T-helper 2 cell (primary cell): ENCODE data around the gene LRRC23.
A peak's percentile ranks its signal among the peaks of the same experiment; 100 is the strongest.

Experiments
- DNase-seq, 5 experiments: peaks; one replicate each; pipeline versions ENCODE4 v3.0.0 to v3.0.0-alpha.2; 2012 to 2022

LRRC23 gene

DNA sequence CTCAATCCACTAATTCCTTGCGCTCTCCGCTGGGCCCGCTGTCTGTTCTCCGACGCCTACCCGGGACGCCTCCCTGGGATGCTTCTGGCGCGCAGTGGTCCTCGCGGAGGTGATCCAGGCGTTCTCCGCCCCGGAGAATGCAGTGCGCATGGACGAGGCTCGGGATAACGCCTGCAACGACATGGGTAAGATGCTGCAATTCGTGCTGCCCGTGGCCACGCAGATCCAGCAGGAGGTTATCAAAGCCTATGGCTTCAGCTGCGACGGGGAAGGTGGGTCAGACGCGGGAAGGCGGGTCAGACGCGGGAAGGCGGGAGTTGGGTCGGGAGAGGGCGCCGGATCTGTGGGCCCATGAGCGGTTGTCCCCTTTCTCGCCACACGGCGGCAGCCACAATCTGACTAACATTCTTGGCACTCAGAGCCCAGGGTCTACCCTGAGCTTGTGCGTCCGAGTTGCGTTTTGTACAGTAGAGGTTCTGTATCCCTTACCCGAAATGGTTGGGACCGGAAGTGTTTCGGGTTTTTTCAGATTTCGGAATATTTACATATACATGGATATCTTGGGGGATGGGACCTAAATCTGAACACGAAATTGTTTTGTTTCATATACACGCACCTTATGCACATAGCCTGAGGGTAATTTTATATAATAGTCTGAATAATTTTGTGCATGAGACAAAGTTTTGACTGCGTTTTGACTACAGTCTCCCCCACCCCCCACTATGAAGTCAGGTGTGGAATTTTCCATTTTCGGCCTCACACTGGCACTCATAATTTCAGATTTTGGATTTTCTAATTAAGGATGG lies 40.0 kb downstream of the LRRC23 start:
- peak; percentile 61 to 94 (median 77) for DNase-seq

DNA sequence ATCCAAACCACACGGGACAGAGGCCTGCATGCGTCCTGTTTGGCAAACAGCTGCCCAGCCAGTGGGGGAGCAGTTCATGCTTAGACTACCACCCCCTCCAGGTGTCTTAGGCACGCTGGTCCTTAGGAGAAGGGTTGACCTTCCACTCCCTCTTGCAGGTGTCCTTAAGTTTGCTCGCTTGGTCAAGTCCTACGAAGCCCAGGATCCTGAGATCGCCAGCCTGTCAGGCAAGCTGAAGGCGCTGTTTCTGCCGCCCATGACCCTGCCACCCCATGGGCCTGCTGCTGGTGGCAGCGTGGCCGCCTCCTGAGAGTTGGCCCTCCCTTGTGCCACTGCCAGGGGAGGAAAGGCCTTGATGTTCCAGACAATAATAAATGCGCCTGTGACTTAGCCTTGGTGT lies 41.0 kb downstream of the LRRC23 start:
- DNase-seq = no peak

DNA sequence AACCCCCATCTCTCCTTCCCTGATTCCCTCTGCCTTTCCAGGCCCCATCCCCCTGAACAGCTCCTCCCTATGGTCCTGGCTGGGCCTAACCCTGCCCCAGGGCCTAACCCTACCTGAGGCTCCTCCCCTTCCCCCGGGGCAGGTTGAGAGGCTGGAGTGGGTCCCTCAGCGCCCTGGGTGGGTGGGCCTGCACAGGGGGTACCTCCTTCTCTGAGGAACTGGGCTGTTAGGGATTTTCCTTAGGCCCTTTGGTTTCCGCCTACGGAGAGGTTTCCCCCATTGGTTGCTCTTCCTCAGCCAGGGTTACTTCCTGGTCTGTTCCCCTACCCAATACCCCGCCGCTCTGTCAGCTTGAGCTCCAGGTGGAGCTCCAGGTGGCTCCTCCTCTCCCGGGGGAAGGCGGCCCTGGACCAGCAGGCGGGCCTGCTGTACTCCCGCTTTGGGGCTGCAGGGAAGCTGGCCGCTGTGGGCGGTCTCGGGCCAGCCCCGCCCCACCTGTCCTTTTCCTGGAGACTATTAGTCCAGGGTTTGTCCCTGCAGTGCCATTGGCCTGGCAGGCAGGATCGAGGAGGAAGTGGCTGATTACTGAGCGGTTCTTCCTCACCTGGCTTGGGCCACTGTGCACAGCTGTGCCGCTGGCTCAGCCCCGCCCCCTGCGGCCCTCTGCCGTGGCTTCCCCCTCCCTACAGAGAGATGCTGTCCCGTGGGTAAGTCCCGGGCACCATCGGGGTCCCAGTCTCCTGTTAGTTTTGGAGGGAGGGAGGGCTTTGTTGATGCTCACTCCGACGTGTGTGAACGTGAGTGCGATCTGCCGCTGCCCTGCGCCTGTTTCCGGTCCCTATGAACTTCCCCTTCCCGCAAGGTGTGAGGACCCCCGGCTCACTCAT lies 41.7 kb downstream of the LRRC23 start:
- DNase-seq = peak; percentile 32 to 69 (median 57)

DNA sequence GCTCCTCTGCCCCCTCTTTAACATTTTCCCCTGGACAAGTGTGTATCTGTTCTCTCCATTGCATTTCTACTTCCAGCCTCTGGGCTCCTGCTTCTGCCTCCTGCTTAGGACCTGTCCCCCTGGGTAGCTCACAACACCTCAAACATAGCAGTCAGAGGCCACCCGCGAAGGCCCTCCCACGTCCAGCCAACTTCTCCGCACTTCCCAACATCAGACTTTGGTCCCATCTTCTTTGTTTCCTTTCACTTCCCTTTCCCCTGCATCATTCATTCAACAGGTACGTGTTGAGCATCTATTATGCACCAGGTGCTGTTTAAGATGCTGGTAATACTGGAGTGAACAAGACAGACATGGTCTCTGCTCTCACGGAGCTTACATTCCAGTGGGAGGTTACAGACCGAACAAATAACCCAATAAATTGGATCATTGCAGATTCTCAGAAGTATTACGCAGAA lies 42.3 kb downstream of the LRRC23 start:
- no peak for DNase-seq

DNA sequence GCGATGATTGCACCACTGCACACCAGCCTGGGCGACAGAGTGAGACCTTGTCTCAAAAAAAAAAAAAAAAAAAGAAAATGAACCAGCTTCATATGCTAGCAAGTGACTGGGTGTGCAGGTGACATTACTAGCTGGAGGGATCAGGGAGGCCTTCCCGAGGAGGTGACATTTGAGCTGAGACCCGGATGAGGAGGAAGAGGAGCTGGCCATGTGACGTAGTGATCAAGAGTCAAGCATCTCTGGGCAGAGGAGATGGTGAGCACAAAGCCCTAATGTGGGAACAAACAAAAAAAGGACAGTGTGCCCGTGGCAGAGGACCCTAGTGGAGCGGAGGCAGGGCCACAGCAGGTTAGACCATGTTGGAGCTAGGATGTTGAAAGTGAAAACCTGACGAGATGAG lies 43.0 kb downstream of the LRRC23 start:
- no peak for DNase-seq

DNA sequence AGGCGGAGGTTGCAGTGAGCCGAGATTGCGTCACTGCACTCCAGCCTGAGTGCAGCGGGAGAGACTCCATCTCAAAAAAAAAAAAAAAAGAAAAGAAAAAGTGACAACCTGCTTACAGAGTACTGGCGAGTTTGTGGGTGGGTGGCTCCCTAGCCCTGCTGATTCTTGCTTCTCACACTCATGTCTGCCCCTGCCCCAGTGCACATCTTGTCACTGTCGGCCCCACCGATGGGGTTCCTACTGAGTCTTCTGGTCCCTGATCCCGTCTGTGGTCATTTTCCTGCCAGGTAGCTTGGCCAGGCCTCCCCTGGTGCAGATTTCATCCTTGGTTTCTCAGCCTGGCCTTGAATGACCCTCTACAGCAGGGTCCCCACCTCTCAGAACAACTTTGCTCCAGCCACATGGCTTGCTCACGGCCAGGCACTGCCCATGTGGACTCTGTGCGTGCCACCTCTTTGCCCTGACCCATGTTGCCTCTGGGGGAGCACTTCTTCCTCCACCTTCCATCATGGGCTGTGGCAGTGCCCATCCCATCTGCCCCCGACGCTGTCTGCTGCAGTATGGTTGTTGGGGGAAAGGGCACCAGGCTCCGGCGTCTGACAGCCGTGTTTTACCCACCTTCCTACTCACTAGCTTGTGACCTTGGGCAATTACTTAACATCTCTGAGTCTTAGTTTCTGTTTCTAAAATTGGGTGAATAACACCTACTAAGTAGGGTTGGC lies 44.4 kb downstream of the LRRC23 start:
- peak in 1 of 5 experiments; percentile 70 for DNase-seq

DNA sequence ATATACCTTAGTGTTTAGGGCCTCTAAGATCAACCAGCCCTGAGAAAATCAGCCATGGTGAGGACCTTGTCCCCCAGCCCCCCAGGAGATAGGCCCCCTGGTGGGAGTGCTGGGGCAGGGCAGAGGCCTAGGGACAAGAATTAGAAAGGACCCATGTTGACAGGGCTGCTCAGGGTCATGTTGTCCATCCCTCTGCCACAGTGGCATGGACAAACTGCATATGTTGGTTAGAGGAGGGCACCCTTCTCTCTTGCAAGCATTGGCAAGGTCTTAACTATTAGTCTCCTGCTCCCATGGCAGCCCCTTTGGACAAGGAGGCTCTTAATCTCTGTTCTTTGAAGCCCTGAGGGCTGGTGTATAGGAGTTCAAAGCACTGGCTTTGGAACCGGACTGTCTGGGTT lies 45.8 kb downstream of the LRRC23 start:
- DNase-seq = peak in 1 of 5 experiments; percentile 70

DNA sequence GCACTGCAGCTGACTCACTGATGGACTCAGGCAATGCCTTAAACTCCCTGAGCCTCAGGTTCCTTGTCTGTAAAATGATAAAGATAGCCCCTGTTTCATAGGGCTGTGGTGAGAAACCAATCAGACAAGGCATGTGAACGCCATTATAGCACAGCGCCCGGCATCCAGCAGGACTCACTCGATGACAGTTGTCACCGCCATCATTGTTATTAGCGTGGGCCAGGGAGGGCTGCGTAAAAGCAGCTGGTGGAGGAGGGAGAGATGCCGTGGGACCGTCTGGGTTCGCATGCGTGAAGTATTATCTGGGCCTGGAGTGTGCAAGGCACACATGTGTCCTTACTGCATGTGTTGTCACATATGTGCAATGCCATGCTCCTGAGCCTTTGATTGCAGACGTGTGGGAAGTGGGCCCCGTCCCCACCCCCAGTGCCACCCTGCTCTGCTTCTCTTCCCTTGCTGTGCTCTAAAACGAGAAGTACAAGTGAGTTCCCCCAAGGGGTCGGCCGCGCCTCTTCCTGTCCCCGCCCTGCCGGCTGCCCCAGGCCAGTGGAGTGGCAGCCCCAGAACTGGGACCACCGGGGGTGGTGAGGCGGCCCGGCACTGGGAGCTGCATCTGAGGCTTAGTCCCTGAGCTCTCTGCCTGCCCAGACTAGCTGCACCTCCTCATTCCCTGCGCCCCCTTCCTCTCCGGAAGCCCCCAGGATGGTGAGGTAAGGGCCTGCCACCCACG lies 46.4 kb downstream of the LRRC23 start, which contains the start of gene PTPN6:
Gene PTPN6, plus strand, starts transcription at position 546 of the 730 bp plus-strand sequence. Its CDS starts 157 bp downstream, at position 703.
- peak in 2 of 5 experiments; percentile 35 to 80 for DNase-seq

DNA sequence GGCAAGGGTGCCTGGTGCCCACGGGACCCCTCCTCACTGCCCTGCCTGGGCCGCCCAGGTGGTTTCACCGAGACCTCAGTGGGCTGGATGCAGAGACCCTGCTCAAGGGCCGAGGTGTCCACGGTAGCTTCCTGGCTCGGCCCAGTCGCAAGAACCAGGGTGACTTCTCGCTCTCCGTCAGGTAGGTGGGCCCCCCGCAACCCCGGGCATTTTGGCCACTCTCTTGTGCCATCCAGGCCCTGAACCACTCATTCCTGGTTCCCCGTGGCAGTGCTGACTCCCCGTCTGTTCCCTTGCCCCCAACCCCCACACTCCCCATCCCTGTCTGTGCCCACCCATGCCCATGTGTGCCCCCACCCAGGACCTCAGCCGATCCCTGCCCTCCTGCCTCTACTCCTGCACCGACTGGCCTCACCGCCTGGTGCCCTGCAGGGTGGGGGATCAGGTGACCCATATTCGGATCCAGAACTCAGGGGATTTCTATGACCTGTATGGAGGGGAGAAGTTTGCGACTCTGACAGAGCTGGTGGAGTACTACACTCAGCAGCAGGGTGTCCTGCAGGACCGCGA lies 47.0 kb downstream of the LRRC23 start:
- peak in 1 of 5 experiments; percentile 53 for DNase-seq

DNA sequence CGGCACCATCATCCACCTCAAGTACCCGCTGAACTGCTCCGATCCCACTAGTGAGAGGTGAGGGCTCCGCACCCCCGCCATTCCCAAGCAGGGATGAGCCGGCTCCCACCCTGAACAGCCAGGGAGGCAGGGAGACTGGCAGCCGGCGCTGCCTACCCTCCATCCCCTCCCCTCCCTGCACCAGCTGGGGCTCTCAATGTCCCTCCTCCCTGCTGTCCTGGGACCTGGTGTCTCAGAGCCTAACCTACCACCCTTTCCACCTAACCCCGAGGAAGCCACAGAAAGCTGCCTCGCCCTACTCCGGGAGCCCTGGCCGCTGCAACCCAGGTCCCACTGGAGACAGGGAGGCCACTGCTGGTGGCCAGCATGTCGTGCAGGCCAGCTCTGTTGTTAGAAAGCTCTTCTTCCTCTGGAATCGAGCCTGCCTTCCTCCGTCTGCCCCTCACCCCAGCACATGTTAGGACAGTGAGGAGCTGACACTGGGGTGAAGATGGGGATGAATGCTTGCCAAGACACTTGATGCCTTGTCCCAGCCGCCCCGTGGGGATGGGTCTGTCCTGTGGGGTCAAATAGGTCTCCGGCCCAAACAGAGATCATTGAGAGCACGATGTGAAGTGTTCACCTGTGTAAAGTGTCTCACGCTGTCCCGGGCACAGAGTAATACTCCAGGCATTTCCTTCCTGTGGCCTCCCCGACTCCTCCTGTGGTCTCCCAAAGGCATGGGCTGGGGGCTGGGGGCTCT lies 47.7 kb downstream of the LRRC23 start:
- DNase-seq = peak in 1 of 5 experiments; percentile 45

DNA sequence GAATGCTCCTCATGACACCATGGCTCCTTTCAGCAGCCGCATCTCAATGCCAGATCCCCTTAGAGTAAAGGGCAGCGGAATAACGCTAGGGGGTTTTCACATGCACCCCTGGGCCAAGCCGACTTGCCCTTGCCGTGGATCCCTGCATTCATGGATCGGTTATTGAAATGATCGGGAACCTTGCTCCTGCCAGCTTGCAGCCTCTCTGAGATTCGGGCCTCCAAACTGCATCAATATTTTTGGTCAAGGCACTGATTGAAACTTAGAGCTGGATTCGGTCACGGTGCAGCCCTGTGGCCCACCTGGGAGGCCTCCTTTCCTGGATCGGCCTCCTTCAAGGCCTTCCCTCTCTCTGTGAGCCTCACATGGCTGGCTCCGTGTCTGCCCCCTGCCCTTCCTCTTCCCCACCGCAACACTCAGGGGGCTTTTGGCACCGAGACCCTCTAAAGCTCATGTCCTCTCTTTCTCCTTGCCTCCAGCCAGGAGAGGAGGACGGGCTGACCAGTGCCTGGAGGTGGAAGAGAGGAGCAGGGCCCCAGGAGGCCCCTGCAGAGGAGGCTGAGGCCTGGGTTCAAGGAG lies 48.3 kb downstream of the LRRC23 start:
- no peak for DNase-seq

DNA sequence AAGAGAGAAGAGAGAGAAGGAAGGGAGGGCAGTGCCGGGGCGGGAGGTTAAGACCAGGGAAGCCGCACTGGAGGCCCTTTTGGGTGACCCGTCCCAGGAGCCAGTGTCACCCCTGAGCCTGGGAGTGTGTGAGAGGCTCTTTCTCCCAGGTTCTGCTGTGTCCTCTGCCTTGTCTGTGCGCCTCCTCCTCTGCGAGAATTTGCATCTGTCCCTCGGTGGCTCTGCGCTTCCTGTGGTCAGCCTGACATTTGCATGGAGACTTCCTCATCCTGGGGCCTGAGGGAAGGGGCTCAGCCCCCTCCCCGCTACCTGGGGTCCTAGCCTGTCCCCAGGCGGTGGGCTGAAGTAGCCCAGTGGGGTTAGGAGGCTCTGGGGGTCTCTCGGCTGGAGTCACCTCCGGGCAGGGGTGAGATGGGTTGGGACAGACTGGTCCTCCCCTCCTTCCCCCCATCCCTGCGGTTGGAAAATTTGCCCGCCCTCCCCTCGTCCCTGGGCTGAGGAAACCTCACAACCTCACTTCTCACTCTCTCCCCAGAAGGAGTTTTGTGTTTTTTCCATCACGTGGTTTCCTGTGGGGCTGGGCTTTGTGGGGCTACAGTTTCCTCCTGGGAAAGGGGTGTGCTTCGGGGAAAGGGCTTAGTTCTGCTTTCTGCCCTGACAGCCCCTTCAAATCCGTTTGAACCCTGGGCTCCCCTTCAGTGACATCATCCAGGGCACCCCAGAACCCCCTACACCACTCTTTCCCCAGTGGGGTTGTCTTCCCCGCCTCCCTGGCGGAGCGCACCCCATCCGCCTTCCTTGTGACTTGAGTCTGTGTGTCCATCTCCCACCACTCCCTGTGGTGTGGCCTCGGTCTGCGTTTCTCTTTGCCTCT lies 49.1 kb downstream of the LRRC23 start:
- peak in 4 of 5 experiments; percentile 67 to 81 (median 74) for DNase-seq

DNA sequence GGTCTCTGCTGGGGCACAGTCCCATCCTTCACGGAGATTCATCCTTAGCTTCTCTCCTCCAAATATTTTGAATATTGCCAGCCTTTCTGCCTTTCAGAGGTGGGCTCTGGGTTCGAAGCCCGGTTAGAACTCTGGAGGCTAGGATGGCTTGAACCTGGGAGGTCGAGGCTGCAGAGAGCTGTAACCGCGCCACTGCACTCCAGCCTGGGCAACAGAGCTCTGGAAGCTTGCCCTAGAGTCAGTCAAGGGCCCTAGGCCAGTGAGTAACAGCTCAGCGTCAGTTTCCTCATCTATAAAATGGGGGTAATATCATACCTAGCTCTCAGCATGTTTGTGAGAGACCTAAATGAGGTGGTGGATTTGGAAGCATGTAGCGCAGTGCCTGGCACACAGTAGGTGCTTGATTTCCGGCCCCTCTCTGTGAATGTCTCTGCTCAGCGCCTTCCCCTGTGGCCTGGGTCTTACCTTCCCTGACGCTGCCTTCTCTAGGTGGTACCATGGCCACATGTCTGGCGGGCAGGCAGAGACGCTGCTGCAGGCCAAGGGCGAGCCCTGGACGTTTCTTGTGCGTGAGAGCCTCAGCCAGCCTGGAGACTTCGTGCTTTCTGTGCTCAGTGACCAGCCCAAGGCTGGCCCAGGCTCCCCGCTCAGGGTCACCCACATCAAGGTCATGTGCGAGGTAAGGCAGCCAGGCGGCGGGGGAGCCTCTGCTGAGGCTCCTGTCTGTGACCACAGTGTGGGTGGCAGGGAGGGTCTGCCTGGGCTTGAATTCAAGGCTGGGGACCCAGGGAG lies 49.9 kb downstream of the LRRC23 start:
- DNase-seq = peak in 1 of 5 experiments; percentile 38

DNA sequence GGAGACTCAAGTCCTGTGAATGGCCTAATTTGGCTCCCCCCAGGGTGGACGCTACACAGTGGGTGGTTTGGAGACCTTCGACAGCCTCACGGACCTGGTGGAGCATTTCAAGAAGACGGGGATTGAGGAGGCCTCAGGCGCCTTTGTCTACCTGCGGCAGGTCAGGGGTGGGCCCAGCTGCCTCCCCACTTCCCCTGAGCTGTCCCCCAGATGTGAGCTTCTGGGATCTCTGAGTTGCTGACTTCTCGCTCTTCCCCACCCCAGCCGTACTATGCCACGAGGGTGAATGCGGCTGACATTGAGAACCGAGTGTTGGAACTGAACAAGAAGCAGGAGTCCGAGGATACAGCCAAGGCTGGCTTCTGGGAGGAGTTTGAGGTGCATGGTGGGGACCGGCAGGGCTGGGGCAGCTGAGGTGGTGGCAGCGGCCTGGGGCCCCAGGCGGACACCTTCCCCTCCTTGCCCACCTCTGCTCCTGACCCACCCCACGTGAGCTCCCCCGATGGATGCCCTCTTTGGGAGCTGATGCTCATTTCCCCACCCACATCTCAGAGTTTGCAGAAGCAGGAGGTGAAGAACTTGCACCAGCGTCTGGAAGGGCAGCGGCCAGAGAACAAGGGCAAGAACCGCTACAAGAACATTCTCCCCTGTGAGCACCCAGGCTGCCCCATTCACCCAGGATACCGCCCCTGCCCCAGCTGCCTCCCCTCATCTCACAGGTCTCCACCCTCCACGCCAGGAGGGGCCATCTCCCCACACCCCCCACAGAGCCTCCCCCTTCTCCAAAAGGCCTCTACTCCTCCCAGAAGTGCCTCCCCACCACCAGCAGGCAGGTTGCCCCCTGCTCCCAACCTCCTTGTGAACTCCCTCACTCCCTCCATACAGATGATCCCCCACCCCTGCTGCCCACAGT lies 50.7 kb downstream of the LRRC23 start:
- no peak for DNase-seq

DNA sequence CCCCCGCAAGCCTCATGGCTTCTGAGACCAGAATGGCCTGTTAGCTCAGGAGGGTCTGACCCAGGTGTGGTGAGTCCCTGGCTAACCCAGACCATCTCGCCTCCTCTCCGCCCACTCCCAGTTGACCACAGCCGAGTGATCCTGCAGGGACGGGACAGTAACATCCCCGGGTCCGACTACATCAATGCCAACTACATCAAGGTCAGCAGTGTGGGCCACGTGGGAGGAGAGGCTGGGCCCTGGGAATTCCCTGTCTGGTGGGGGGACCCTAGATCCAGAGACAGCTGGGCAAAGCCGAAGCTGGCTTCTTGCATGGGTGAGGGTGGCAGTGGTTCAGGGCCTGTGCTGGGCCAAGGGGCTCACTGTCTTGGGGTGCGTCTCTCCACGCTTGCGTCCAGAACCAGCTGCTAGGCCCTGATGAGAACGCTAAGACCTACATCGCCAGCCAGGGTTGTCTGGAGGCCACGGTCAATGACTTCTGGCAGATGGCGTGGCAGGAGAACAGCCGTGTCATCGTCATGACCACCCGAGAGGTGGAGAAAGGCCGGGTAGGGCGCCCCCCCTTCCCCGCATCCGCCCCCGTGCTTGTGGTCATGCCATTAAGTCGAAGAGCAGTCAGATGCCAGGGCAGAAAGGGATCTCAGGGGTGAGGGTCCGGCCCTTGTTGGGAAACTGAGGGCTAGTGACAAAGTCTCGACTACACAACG lies 51.6 kb downstream of the LRRC23 start:
- DNase-seq = peak in 2 of 5 experiments; percentile 51 to 57

DNA sequence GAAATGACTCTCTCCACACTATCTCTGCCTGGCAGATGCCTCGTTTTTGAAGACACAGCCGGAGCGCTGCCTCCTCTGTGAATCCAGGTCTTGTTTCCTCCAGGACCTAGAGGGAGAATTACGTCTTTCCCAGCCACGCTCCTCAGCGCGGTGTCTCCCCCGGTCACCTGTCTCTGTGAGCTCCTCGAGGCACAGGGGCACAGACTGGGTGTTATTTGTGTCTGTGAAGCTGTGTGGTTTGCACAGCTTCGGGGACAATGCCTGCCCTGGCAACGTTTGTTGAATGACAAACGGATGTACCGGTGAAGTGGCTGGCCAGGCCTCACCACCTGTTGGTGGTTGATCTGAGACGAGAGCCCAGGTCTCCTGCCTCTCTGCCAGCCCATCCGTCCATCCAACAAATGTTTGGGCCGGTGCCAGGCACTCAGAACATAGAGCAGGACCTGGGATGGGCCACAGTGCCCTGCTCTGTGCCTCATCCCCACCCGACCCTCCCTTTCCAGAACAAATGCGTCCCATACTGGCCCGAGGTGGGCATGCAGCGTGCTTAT lies 52.6 kb downstream of the LRRC23 start:
- peak in 2 of 5 experiments; percentile 69 to 77 for DNase-seq
